SU-DHL-6 (cell line): Measurements from ENCODE around the gene INPP4A.

Experiments used
- H2AFZ ChIP-seq: fragments of 200-600 bp; sonication (generic); 2 replicates; pipeline ENCODE4 v1.6.1; 2014; ENCODE audit warnings: low read depth, mild to moderate bottlenecking, moderate library complexity, mixed read lengths, antibody characterized with exemption, low read length; ENCODE audit not compliant: severe bottlenecking
- H3F3A ChIP-seq: fragments of 200-600 bp; shearing (Covaris generic); 2 replicates; pipeline ENCODE4 v1.6.0; 2016; ENCODE audit warnings: antibody characterized with exemption, mild to moderate bottlenecking; ENCODE audit not compliant: insufficient read depth
- H3K27ac ChIP-seq: fragments of 200-600 bp; sonication (generic); 2 replicates; pipeline ENCODE4 v1.5.1; 2016; ENCODE audit warnings: low read depth, mild to moderate bottlenecking, low read length, moderate library complexity, mixed read lengths
- H3K27me3 ChIP-seq: fragments of 200-600 bp; sonication (generic), shearing (Covaris generic); 2 replicates; pipeline ENCODE4 v1.6.0; 2014; ENCODE audit warnings: mild to moderate bottlenecking, low read length
- H3K36me3 ChIP-seq: fragments of 200-600 bp; sonication (generic); 2 replicates; pipeline ENCODE4 v1.6.1; 2014; ENCODE audit warnings: mild to moderate bottlenecking, low read length, mixed read lengths
- H3K4me2 ChIP-seq: fragments of 300-600, 200-600 bp; shearing (Covaris generic), sonication (generic); 2 replicates; pipeline ENCODE4 v1.6.0; 2014; ENCODE audit warnings: low read length, low read depth, mild to moderate bottlenecking; ENCODE audit not compliant: poor library complexity, severe bottlenecking
- H3K4me3 ChIP-seq: fragments of 200-600 bp; sonication (generic); 2 replicates; pipeline ENCODE4 v1.5.1; 2014; ENCODE audit warnings: antibody characterized with exemption, low read length, mild to moderate bottlenecking, mixed read lengths; ENCODE audit not compliant: insufficient read depth, poor library complexity, severe bottlenecking
- H3K79me2 ChIP-seq: fragments of 200-600 bp; sonication (generic); 2 replicates; pipeline ENCODE4 v1.6.1; 2014; ENCODE audit warnings: mild to moderate bottlenecking, low read length, moderate library complexity; ENCODE audit not compliant: insufficient read depth
- H3K9ac ChIP-seq: fragments of 200-600 bp; sonication (generic); 2 replicates; pipeline ENCODE4 v1.7.0; 2014; ENCODE audit warnings: mild to moderate bottlenecking, low read length
- H3K9me2 ChIP-seq: fragments of 200-600 bp; sonication (generic); replicated peaks from 2 replicates; pipeline ENCODE4 v1.6.1; 2014; ENCODE audit warnings: low read length; ENCODE audit not compliant: insufficient read depth
- H3K9me3 ChIP-seq: fragments of 200-600 bp; sonication (generic); 2 replicates; pipeline ENCODE4 v1.6.1; 2014; ENCODE audit warnings: low read length, mixed read lengths; ENCODE audit not compliant: insufficient read depth
- H4K20me1 ChIP-seq: fragments of 200-600 bp; sonication (generic); 2 replicates; pipeline ENCODE4 v1.6.1; 2014; ENCODE audit warnings: low read depth, mild to moderate bottlenecking, antibody characterized with exemption, low read length, moderate library complexity, mixed read lengths
- CTCF ChIP-seq: fragments of 200-600 bp; sonication (generic); IDR thresholded peaks from one replicate; pipeline ENCODE4 v1.5.1; 2017; ENCODE audit warnings: antibody characterized with exemption, mild to moderate bottlenecking, low read length, moderate library complexity; ENCODE audit not compliant: insufficient read depth, poor library complexity, severe bottlenecking
- EZH2phosphoT487 ChIP-seq: fragments of 200-600 bp; sonication (generic), shearing (Covaris generic); conservative IDR thresholded peaks from 2 replicates; pipeline ENCODE4 v1.6.1; 2018; ENCODE audit warnings: mild to moderate bottlenecking, antibody characterized with exemption, low read length, moderate library complexity, mixed read lengths

INPP4A gene

DNA sequence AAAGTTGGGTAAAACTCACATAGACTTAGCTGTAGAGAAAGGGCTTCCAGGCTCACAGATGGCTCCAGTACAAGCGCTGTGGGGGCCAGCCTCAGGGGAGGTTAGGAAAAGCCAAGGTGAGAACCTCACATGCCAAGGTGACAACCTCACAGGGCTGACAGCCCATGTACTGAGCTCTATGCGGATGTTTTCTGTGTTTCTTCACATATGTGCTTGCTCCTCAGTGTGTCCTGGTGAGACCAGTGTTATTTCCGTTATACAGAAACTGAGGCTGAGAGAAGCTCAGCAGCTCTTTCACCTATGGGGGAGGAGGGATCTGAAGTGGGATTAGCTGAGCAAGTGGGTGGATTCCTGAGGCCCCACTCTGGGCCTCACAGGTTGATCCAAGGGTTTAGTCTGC is 67.3 kb downstream of the INPP4A start:
- H3K27ac ChIP-seq: no peak overlapping the region
- TF ChIP-seq EZH2phosphoT487 (no peak), CTCF (no peak)
- H3K9me2 ChIP-seq: no peaks in the 10 kb centered on the region
- no peak overlapping the region for H3K4me2 ChIP-seq
- no peaks in the 10 kb centered on the region for H3K79me2 ChIP-seq
- H3K4me3 ChIP-seq: no peak overlapping the region
- H3K36me3 ChIP-seq: no peaks in the 10 kb centered on the region
- no peaks in the 10 kb centered on the region for H3K27me3 ChIP-seq
- H3K9me3 ChIP-seq: no peaks in the 10 kb centered on the region
- H2AFZ ChIP-seq: no peak overlapping the region
- no peaks in the 10 kb centered on the region for H3F3A ChIP-seq
- H4K20me1 ChIP-seq: no peaks in the 10 kb centered on the region
- H3K9ac ChIP-seq: no peak overlapping the region

- Histone ChIP-seq H3K4me3 (no peak overlapping the region), H3K27ac (no peak overlapping the region), H3K9me3 (no peaks in the 10 kb centered on the region), H3K27me3 (no peaks in the 10 kb centered on the region), H3F3A (no peaks in the 10 kb centered on the region), H3K79me2 (no peaks in the 10 kb centered on the region), H2AFZ (no peak overlapping the region), H3K4me2 (no peak overlapping the region), H3K36me3 (no peaks in the 10 kb centered on the region), H4K20me1 (no peaks in the 10 kb centered on the region), H3K9ac (no peak overlapping the region), H3K9me2 (no peaks in the 10 kb centered on the region)
- TF ChIP-seq EZH2phosphoT487 (no peak), CTCF (no peak)
These were observed 68.0 kb downstream of the INPP4A start for GRCh38 chr2:98512699-98513098.

GRCh38 chr2:98514096-98514639 is 69.5 kb downstream of the INPP4A start:
- Histone ChIP-seq H2AFZ (no peak overlapping the region), H3K27me3 (no peaks in the 10 kb centered on the region), H3K36me3 (no peaks in the 10 kb centered on the region), H4K20me1 (no peaks in the 10 kb centered on the region), H3K4me2 (no peak overlapping the region), H3K79me2 (no peaks in the 10 kb centered on the region), H3K9me2 (no peaks in the 10 kb centered on the region), H3K9me3 (no peaks in the 10 kb centered on the region), H3K9ac (no peak overlapping the region), H3F3A (no peaks in the 10 kb centered on the region), H3K4me3 (no peak overlapping the region), H3K27ac (no peak overlapping the region)
- TF ChIP-seq CTCF (no peak), EZH2phosphoT487 (no peak)

GRCh38 chr2:98514879-98515249 is 70.2 kb downstream of the INPP4A start:
- no peaks in the 10 kb centered on the region for H3F3A ChIP-seq
- no peak overlapping the region for H3K4me3 ChIP-seq
- TF ChIP-seq EZH2phosphoT487: no peak
- TF ChIP-seq CTCF: no peak
- no peaks in the 10 kb centered on the region for H3K9me3 ChIP-seq
- no peak overlapping the region for H2AFZ ChIP-seq
- no peaks in the 10 kb centered on the region for H3K36me3 ChIP-seq
- no peaks in the 10 kb centered on the region for H3K27me3 ChIP-seq
- H3K9ac ChIP-seq: no peak overlapping the region
- no peaks in the 10 kb centered on the region for H3K9me2 ChIP-seq
- H3K27ac ChIP-seq: no peak overlapping the region
- H3K79me2 ChIP-seq: no peaks in the 10 kb centered on the region
- no peak overlapping the region for H3K4me2 ChIP-seq
- H4K20me1 ChIP-seq: no peaks in the 10 kb centered on the region
